Adipocyte (in vitro differentiated cells): ENCODE data around the gene CCDC34.
A peak's percentile ranks its signal among the peaks of the same experiment; 100 is the strongest.
"Not testable (repeated sequence)": the region's sequence is repeated elsewhere in the genome, so short reads cannot be mapped to it uniquely, and the experiment has no call there.

ENCODE experiments used
- DNase-seq: peaks from one replicate; pipeline ENCODE4 v3.0.0-alpha.2; 2015; ENCODE audit warnings: low read depth
- H3K27me3 ChIP-seq: replicated peaks from 2 replicates; pipeline ENCODE4 v1.7.0; 2013; ENCODE audit warnings: mild to moderate bottlenecking, low read length, moderate library complexity; ENCODE audit not compliant: control insufficient read depth, insufficient read depth
- H3K36me3 ChIP-seq: 2 replicates; pipeline ENCODE4 v1.7.0; 2013; ENCODE audit warnings: low read length, mild to moderate bottlenecking, moderate library complexity; ENCODE audit not compliant: control insufficient read depth, insufficient read depth, severe bottlenecking
- H3K4me1 ChIP-seq: 2 replicates; pipeline ENCODE4 v1.7.0; 2013; ENCODE audit warnings: mild to moderate bottlenecking, low read length, moderate library complexity; ENCODE audit not compliant: control insufficient read depth, insufficient read depth
- H3K4me3 ChIP-seq: 2 replicates; pipeline ENCODE4 v1.7.0; 2013; ENCODE audit warnings: mild to moderate bottlenecking, low read length, moderate library complexity
- H3K9ac ChIP-seq: 2 replicates; pipeline ENCODE4 v1.7.0; 2013; ENCODE audit warnings: mild to moderate bottlenecking, low read length, moderate library complexity
- H3K9me3 ChIP-seq: 2 replicates; pipeline ENCODE4 v1.7.0; 2013; ENCODE audit warnings: mild to moderate bottlenecking, low read length, moderate library complexity; ENCODE audit not compliant: control insufficient read depth

CCDC34 gene

GRCh38 chr11:27334764-27335163, 28.3 kb downstream of the CCDC34 start:
- not testable (repeated sequence) for H3K4me1 ChIP-seq, H3K27me3 ChIP-seq, H3K9ac ChIP-seq, H3K4me3 ChIP-seq, H3K36me3 ChIP-seq, DNase-seq, H3K9me3 ChIP-seq

GRCh38 chr11:27331981-27332380, 31.0 kb downstream of the CCDC34 start:
- H3K27me3 ChIP-seq: no peaks in the 10 kb centered on the region
- H3K9me3 ChIP-seq: no peaks in the 10 kb centered on the region
- no peak overlapping the region for H3K9ac ChIP-seq
- H3K4me1 ChIP-seq: no peaks in the 10 kb centered on the region
- DNase-seq: peak; percentile 36
- H3K36me3 ChIP-seq: no peaks in the 10 kb centered on the region
- H3K4me3 ChIP-seq: no peak overlapping the region

- H3K27me3 ChIP-seq: no peaks in the 10 kb centered on the region
- no peaks in the 10 kb centered on the region for H3K36me3 ChIP-seq
- no peak for DNase-seq
- no peaks in the 10 kb centered on the region for H3K4me1 ChIP-seq
- no peaks in the 10 kb centered on the region for H3K9me3 ChIP-seq
- H3K9ac ChIP-seq: no peak overlapping the region
- H3K4me3 ChIP-seq: no peak overlapping the region
Observed at GRCh38 chr11:27330633-27331270, 32.3 kb downstream of the CCDC34 start.

GRCh38 chr11:27329867-27330632, 33.0 kb downstream of the CCDC34 start:
- Histone ChIP-seq H3K27me3 (no peaks in the 10 kb centered on the region), H3K36me3 (no peaks in the 10 kb centered on the region), H3K9ac (no peak overlapping the region), H3K9me3 (no peaks in the 10 kb centered on the region), H3K4me1 (no peaks in the 10 kb centered on the region), H3K4me3 (no peak overlapping the region)
- no peak for DNase-seq

GRCh38 chr11:27328614-27329013, 34.4 kb downstream of the CCDC34 start:
- Histone ChIP-seq H3K9ac (no peak overlapping the region), H3K36me3 (no peaks in the 10 kb centered on the region), H3K9me3 (no peaks in the 10 kb centered on the region), H3K4me1 (no peaks in the 10 kb centered on the region), H3K4me3 (no peak overlapping the region), H3K27me3 (no peaks in the 10 kb centered on the region)
- no peak for DNase-seq

- DNase-seq: not testable (repeated sequence)
Observed at GRCh38 chr11:27327064-27327463, 36.0 kb downstream of the CCDC34 start.

GRCh38 chr11:27322196-27322595, 40.8 kb downstream of the CCDC34 start:
- H3K4me3 ChIP-seq, H3K9ac ChIP-seq, H3K27me3 ChIP-seq, H3K36me3 ChIP-seq, H3K9me3 ChIP-seq, DNase-seq: not testable (repeated sequence)
- peaks cover 19% of the 10 kb centered on the region for H3K4me1 ChIP-seq

More at GRCh38 chr11:27327064-27327463, 36.0 kb downstream of the CCDC34 start:
- not testable (repeated sequence) for H3K9me3 ChIP-seq, H3K27me3 ChIP-seq, H3K4me3 ChIP-seq, H3K9ac ChIP-seq, H3K36me3 ChIP-seq, H3K4me1 ChIP-seq

- not testable (repeated sequence) for H3K27me3 ChIP-seq, H3K9ac ChIP-seq, H3K4me3 ChIP-seq, H3K36me3 ChIP-seq, H3K9me3 ChIP-seq, DNase-seq
- peaks cover 19% of the 10 kb centered on the region for H3K4me1 ChIP-seq
Observed at GRCh38 chr11:27321340-27321739, 41.7 kb downstream of the CCDC34 start.

GRCh38 chr11:27319072-27319471, 43.9 kb downstream of the CCDC34 start:
- peak; percentile 52 for DNase-seq
- Histone ChIP-seq H3K36me3 (no peaks in the 10 kb centered on the region), H3K27me3 (no peaks in the 10 kb centered on the region), H3K4me1 (peaks cover 19% of the 10 kb centered on the region), H3K9me3 (no peaks in the 10 kb centered on the region), H3K9ac (no peak overlapping the region), H3K4me3 (no peak overlapping the region)

GRCh38 chr11:27317751-27318150, 45.3 kb downstream of the CCDC34 start:
- Histone ChIP-seq H3K9ac (no peak overlapping the region), H3K4me1 (peaks cover 19% of the 10 kb centered on the region), H3K9me3 (no peaks in the 10 kb centered on the region), H3K36me3 (no peaks in the 10 kb centered on the region), H3K4me3 (no peak overlapping the region), H3K27me3 (no peaks in the 10 kb centered on the region)
- DNase-seq: peak; percentile 52

GRCh38 chr11:27315836-27316235, 47.2 kb downstream of the CCDC34 start:
- peaks cover 22% of the 10 kb centered on the region for H3K4me1 ChIP-seq

More at GRCh38 chr11:27315836-27316235, 47.2 kb downstream of the CCDC34 start:
- no peaks in the 10 kb centered on the region for H3K27me3 ChIP-seq
- H3K9ac ChIP-seq: no peak overlapping the region
- no peaks in the 10 kb centered on the region for H3K36me3 ChIP-seq
- peak; percentile 46 for DNase-seq
- no peak overlapping the region for H3K4me3 ChIP-seq
- H3K9me3 ChIP-seq: no peaks in the 10 kb centered on the region
